GM12878 (cell line): ENCODE measurements around the gene TPD52L2. TPM values are rescaled to one million over a fixed set of nuclear protein-coding genes. Genes with fewer than 3 reads are reported as not detected.

Experiments
- ATAC-seq: fragments of 200-7000 bp; cut with Tn5 transposase; 3 replicates; pipeline ENCODE4 v1.9.1; 2020; ENCODE audit warnings: mild to moderate bottlenecking, moderate library complexity
- BruUV-seq: library from RNA; stranded (reverse); fragments of 400-500 nt; replicated peaks from 2 replicates; lab custom pipeline; 2021; lab: Mats Ljungman, UMichigan
- CTCF ChIA-PET: fragments of 300-600 bp; sonication (Branson Sonifier 250); formaldehyde crosslinking; extraction: SDS; loops from one replicate; lab custom pipeline; 2021; ENCODE audit warnings: inconsistent platforms; lab: Yijun Ruan, JAX
- POLR2A ChIA-PET: fragments of 350-600 bp; formaldehyde crosslinking; extraction: SDS; loops from one replicate; lab custom pipeline; 2021; ENCODE audit warnings: inconsistent platforms; lab: Charles Lee
- RAD21 ChIA-PET: fragments of 300-600 bp; sonication (Branson Sonifier 250); formaldehyde crosslinking; loops from one replicate; lab custom pipeline; 2023; ENCODE audit warnings: antibody characterized with exemption; ENCODE audit not compliant: unreplicated experiment; lab: Charles Lee
- SMC1A ChIA-PET: fragments of 300-600 bp; sonication (Branson Sonifier 250); formaldehyde crosslinking; loops from one replicate; lab custom pipeline; 2023; ENCODE audit not compliant: unreplicated experiment, uncharacterized antibody; lab: Charles Lee
- DNase-seq: peaks from one replicate; pipeline ENCODE4 v3.0.0-alpha.2; 2011; ENCODE audit warnings: low read depth, low spot score
- FAIRE-seq: peaks from 3 replicates; lab custom pipeline; 2011; peaks lifted over from hg19 to GRCh38; lab: Jason Lieb, UNC
- H2AFZ ChIP-seq: 2 replicates; pipeline ENCODE4 v1.6.0; 2011; ENCODE audit warnings: low read depth, low read length, control low read depth; ENCODE audit not compliant: control insufficient read depth
- H3K27ac ChIP-seq: 2 replicates; pipeline ENCODE4 v1.5.1; 2011; ENCODE audit warnings: control low read depth; ENCODE audit not compliant: control insufficient read depth, insufficient read depth
- H3K27me3 ChIP-seq, 2 experiments: replicated peaks in 1 of 2; 2 replicates each; pipeline versions ENCODE4 v1.6.0 to v1.6.1; 2011; ENCODE audit warnings: low read length in 1 of 2; ENCODE audit not compliant: control insufficient read depth in 2 of 2, insufficient read depth in 2 of 2
- H3K36me3 ChIP-seq, 2 experiments: 2 replicates each; pipeline ENCODE4 v1.5.1; 2011; ENCODE audit warnings: low read length in 1 of 2; ENCODE audit not compliant: control insufficient read depth in 2 of 2, insufficient read depth in 2 of 2
- H3K4me1 ChIP-seq: 2 replicates; pipeline ENCODE4 v1.6.1; 2011; ENCODE audit warnings: mild to moderate bottlenecking, low read length, moderate library complexity, mixed read lengths; ENCODE audit not compliant: control insufficient read depth, insufficient read depth
- H3K4me2 ChIP-seq: 2 replicates; pipeline ENCODE4 v1.6.0; 2011; ENCODE audit warnings: control low read depth; ENCODE audit not compliant: control insufficient read depth, insufficient read depth
- H3K4me3 ChIP-seq: fragments of 200-600 bp; sonication (generic); 2 replicates; pipeline ENCODE4 v1.5.1; 2016
- H3K79me2 ChIP-seq: 2 replicates; pipeline ENCODE4 v1.6.0; 2011; ENCODE audit warnings: low read length; ENCODE audit not compliant: control insufficient read depth, insufficient read depth
- H3K9ac ChIP-seq: 2 replicates; pipeline ENCODE4 v1.8.0; 2011; ENCODE audit warnings: low read length, control low read depth, mixed read lengths; ENCODE audit not compliant: control insufficient read depth, insufficient read depth
- H3K9me3 ChIP-seq: replicated peaks from 3 replicates; pipeline ENCODE4 v1.5.1; 2011; ENCODE audit warnings: mild to moderate bottlenecking, low read length; ENCODE audit not compliant: control insufficient read depth, insufficient read depth
- H4K20me1 ChIP-seq: 2 replicates; pipeline ENCODE4 v1.6.0; 2011; ENCODE audit not compliant: control insufficient read depth, insufficient read depth
- BCL3 ChIP-seq: IDR thresholded peaks from 2 replicates; pipeline ENCODE4 v1.6.1; 2011; ENCODE audit warnings: borderline replicate concordance, low read depth, mild to moderate bottlenecking, moderate library complexity, low read length; ENCODE audit not compliant: insufficient read depth, poor library complexity, severe bottlenecking
- EGR1 ChIP-seq, 2 experiments: IDR thresholded peaks; 1 replicate in 1 of 2; 2 replicates in 1 of 2; pipeline ENCODE4 v1.6.1; 2011 to 2012; ENCODE audit warnings: low read depth in 2 of 2, low read length in 2 of 2, borderline replicate concordance in 1 of 2, mild to moderate bottlenecking in 1 of 2, moderate library complexity in 1 of 2
- IKZF1 ChIP-seq: fragments of 450-650 bp; conservative IDR thresholded peaks from 2 replicates; pipeline ENCODE4 v1.6.1; 2017; ENCODE audit warnings: antibody characterized with exemption, mild to moderate bottlenecking
- IKZF2 ChIP-seq, 2 experiments: fragments of 450-650 bp; IDR thresholded peaks; 2 replicates each; pipeline ENCODE4 v1.6.1; 2017; ENCODE audit warnings: mild to moderate bottlenecking in 2 of 2, moderate library complexity in 2 of 2
- MTA2 ChIP-seq: fragments of 450-650 bp; IDR thresholded peaks from 2 replicates; pipeline ENCODE4 v1.6.1; 2016; ENCODE audit warnings: low read depth, mild to moderate bottlenecking, moderate library complexity
- NR2C2 ChIP-seq: IDR thresholded peaks from 2 replicates; pipeline ENCODE4 v1.6.1; 2011; ENCODE audit warnings: borderline replicate concordance, low read depth; ENCODE audit not compliant: control insufficient read depth, insufficient read length
- RBBP5 ChIP-seq: fragments of 200-600 bp; sonication (generic); conservative IDR thresholded peaks from 2 replicates; pipeline ENCODE4 v1.6.1; 2016
- RUNX3 ChIP-seq: IDR thresholded peaks from 2 replicates; pipeline ENCODE4 v1.6.1; 2012; ENCODE audit warnings: low read length, inconsistent platforms
- SPI1 ChIP-seq: IDR thresholded peaks from 2 replicates; pipeline ENCODE4 v1.6.1; 2011; ENCODE audit warnings: low read depth, mild to moderate bottlenecking, low read length, moderate library complexity, borderline replicate concordance; ENCODE audit not compliant: insufficient read depth
- YBX1 ChIP-seq: fragments of 450-650 bp; IDR thresholded peaks from 2 replicates; pipeline ENCODE4 v1.6.1; 2016; ENCODE audit warnings: antibody characterized with exemption
- ZZZ3 ChIP-seq: IDR thresholded peaks from 2 replicates; pipeline ENCODE4 v1.6.1; 2011; ENCODE audit warnings: low read depth; ENCODE audit not compliant: control insufficient read depth, insufficient read length
- WGBS: methylation state at CpG from one replicate; pipeline ENCODE4 v1.1.6; 2016; ENCODE audit warnings: low lambda C conversion rate; ENCODE audit not compliant: insufficient replicate concordance, insufficient coverage; ENCODE audit errors: missing lambda C conversion rate; 5-methylcytosine and 5-hydroxymethylcytosine counted together
- in situ Hi-C: fragments of 300-500 bp; cut with MboI; formaldehyde crosslinking; loops from 9 replicates; pipeline ENCODE4 v1.14.3; 2018; ENCODE audit warnings: mixed read lengths
- intact Hi-C: fragments of 100-400 bp; cut with micrococcal nuclease; formaldehyde crosslinking; loops from one replicate; pipeline ENCODE4 v1.14.2; 2022; ENCODE audit not compliant: unreplicated experiment
- polyA plus RNA-seq, 11 experiments: library from polyadenylated mRNA; depleted of rRNA in 4 of 11; unstranded in 6 of 11; stranded (reverse) in 5 of 11; fragments of >200 nt; fragmentation: Nextera tagmentation in 4 of 11; fragmentation: Illumina TruSeq in 1 of 11; extraction: Ambion mirVana in 4 of 11; extraction: Trizol in 1 of 11; gene quantifications; 1 replicate in 1 of 11; 2 replicates in 10 of 11; pipeline versions ENCODE4 v1.2.1 to v1.2.3, GENCODE V29; 2011 to 2016; ENCODE audit warnings: inconsistent platforms in 2 of 11, missing spikeins in 2 of 11, low read depth in 1 of 11
- total RNA-seq, 4 experiments: library from RNA; depleted of rRNA in 3 of 4; stranded (reverse); fragments of >200 nt in 3 of 4; fragmentation: Illumina TruSeq in 1 of 4; extraction: Trizol in 1 of 4; gene quantifications; 2 replicates each; pipeline versions ENCODE4 v1.2.1 to v1.2.3, GENCODE V29; 2013 to 2021

Gene TPD52L2
- total and polyA plus RNA-seq, 10 of the 15 experiments (the other 5 are each of a cell fraction or from before 2014, with no cell fraction given): 1.6 to 71.0 (median 46.3) TPM

- ATAC-seq (no peak), DNase-seq (no peak), FAIRE-seq (peak; percentile 91)
- Histone ChIP-seq H3K4me1 (peaks cover 36% of the 10 kb centered on the region), H3K27me3 (peaks cover 0 to 1% of the 10 kb centered on the region in 2 experiments; a peak in 3 of 4 replicates), H2AFZ (no peak overlapping the region), H3K4me3 (no peak overlapping the region), H3K4me2 (0 out of 2 replicates have a peak overlapping the region, but pooled peaks have one; percentile 8), H4K20me1 (no peaks in the 10 kb centered on the region), H3K79me2 (no peaks in the 10 kb centered on the region), H3K9me3 (no peaks in the 10 kb centered on the region), H3K9ac (no peak overlapping the region), H3K36me3 (no peaks in the 10 kb centered on the region), H3K27ac (no peak overlapping the region)
- RAD21 ChIA-PET: interaction anchor here (0.8 kb wide), 2 partner anchors 11 to 310 kb away, joined by 3 to 4 read pairs; partner anchors contain the start of gene PTK6
- POLR2A ChIA-PET: interaction anchor here (0.5 to 0.6 kb wide), 3 partner anchors 20 to 97 kb away, joined by 3 to 4 read pairs (median 3); no protein-coding TSS in a partner anchor
- intact Hi-C loops (no loop called here), in situ Hi-C loops (no loop called here)
- BruUV-seq: no TSS peak
- TF ChIP-seq IKZF1 (peak; percentile 63), SPI1 (peak; percentile 47; the same call in 1 of the 2 replicates), IKZF2 (IDR thresholded peaks at IDR 0.05) (peak in 1 of 2 experiments; percentile 46; a peak in 2 of 4 replicates), YBX1 (no peak), ZZZ3 (no peak), BCL3 (peak; percentile 98), EGR1 (IDR thresholded peaks at IDR 0.05; ENCODE audit: borderline replicate concordance in 1 of 2, low read depth in 2 of 2, low read length in 2 of 2) (peak in 1 of 2 experiments; percentile 73; a peak in 1 of 3 replicates), MTA2 (peak; percentile 10; the same call in 1 of the 2 replicates), RBBP5 (no peak), RUNX3 (peak; percentile 35), NR2C2 (peak; percentile 54)
- CTCF ChIA-PET: interaction anchor here (1.0 kb wide), 1 partner anchor 138 kb away, joined by 4 read pairs; no protein-coding TSS in a partner anchor
- 16% methylated on average over 12 of the region's 16 CpGs for WGBS
- SMC1A ChIA-PET: interaction anchor here (0.5 kb wide), 1 partner anchor 126 kb away, joined by 3 read pairs; no protein-coding TSS in a partner anchor
Measured at GRCh38 chr20:63847237-63848002, 17.6 kb upstream of the TPD52L2 start.
